Measurements from ENCODE around the gene STAMBPL1.

STAMBPL1 gene

GRCh38 chr10:88954458-88955083 lies 74.5 kb downstream of the STAMBPL1 start:
- peak; percentile 16 to 37 (median 31) for DNase-seq

GRCh38 chr10:88957381-88957780 lies 77.3 kb downstream of the STAMBPL1 start:
- no peak for DNase-seq

- DNase-seq: peak in 2 of 3 donors; percentile 48 to 49
Measured at GRCh38 chr10:88958721-88959120, 78.7 kb downstream of the STAMBPL1 start.

- DNase-seq: no peak
Measured at GRCh38 chr10:88960802-88961201, 80.8 kb downstream of the STAMBPL1 start.

- no peak for DNase-seq
Measured at GRCh38 chr10:88961266-88961665, 81.2 kb downstream of the STAMBPL1 start.

GRCh38 chr10:88962336-88962735 lies 82.3 kb downstream of the STAMBPL1 start:
- peak in 1 of 3 donors; percentile 30 for DNase-seq

GRCh38 chr10:88963318-88963717 lies 83.3 kb downstream of the STAMBPL1 start:
- no peak for DNase-seq

GRCh38 chr10:88964360-88964759 lies 84.3 kb downstream of the STAMBPL1 start:
- no peak for DNase-seq

GRCh38 chr10:88964869-88965415 lies 84.9 kb downstream of the STAMBPL1 start:
- no peak for DNase-seq

- DNase-seq: no peak
Measured at GRCh38 chr10:88966797-88967196, 86.8 kb downstream of the STAMBPL1 start.

- DNase-seq: no peak
Measured at GRCh38 chr10:88968391-88968790, 88.3 kb downstream of the STAMBPL1 start.

GRCh38 chr10:88971221-88972061 lies 91.4 kb downstream of the STAMBPL1 start:
- DNase-seq: no peak
